Measurements from ENCODE around the gene OSMR. TPM values are rescaled to one million over a fixed set of nuclear protein-coding genes. Genes with fewer than 3 reads are reported as not detected.

The OSMR gene
- polyA plus RNA-seq, 1 of the 3 experiments (the other 2 are of a cell fraction) = 56.0 TPM

- Histone ChIP-seq H3K9me2 (no peaks in the 10 kb centered on the region), H4K20me1 (ENCODE audit: insufficient read depth) (no peaks in the 10 kb centered on the region), H3F3A (replicated peaks; ENCODE audit: insufficient read depth) (peaks cover 8% of the 10 kb centered on the region), H3K4me2 (no peak overlapping the region), H3K79me2 (ENCODE audit: insufficient read depth) (no peaks in the 10 kb centered on the region; the same call in 1 of the 2 replicates), H2AFZ (ENCODE audit: low read depth) (no peak overlapping the region), H3K36me3 (replicated peaks in 1 of 2; ENCODE audit: control insufficient read depth in 1 of 2, insufficient read depth in 2 of 2, low read length in 1 of 2) (peaks cover 0 to 10% of the 10 kb centered on the region in 2 experiments), H3K27me3 (ENCODE audit: insufficient read depth) (no peaks in the 10 kb centered on the region), H3K4me3 (ENCODE audit: low read depth in 2 of 2, low read length in 1 of 2) (no peak overlapping the region), H3K9me3 (no peaks in the 10 kb centered on the region), H3K4me1 (ENCODE audit: control insufficient read depth in 1 of 2, insufficient read depth in 2 of 2, low read depth in 1 of 2, low read length in 1 of 2) (peaks cover 0 to 20% of the 10 kb centered on the region in 2 experiments; a peak in 1 of 4 replicates), H3K9ac (no peak overlapping the region), H3K27ac (ENCODE audit: low read depth in 2 of 2, low read length in 1 of 2) (no peak overlapping the region)
- TF ChIP-seq, protein P1, sequence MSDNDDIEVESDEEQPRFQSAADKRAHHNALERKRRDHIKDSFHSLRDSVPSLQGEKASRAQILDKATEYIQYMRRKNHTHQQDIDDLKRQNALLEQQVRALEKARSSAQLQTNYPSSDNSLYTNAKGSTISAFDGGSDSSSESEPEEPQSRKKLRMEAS (IDR thresholded peaks at IDR 0.05; ENCODE audit: low read depth) = no peak
- 82% methylated on average over 4 of the region's 4 CpGs for WGBS (ENCODE audit: low lambda C conversion rate)
- DNase-seq = no peak
- ChIA-PET POLR2A (no interaction called here), CTCF (interaction anchor here (0.8 to 2.2 kb wide), 3 partner anchors 10 to 407 kb away, joined by 3 to 8 read pairs (median 3); no protein-coding TSS in a partner anchor)
These were observed 18.3 kb upstream of the OSMR start for GRCh38 chr5:38827525-38827924.

DNA sequence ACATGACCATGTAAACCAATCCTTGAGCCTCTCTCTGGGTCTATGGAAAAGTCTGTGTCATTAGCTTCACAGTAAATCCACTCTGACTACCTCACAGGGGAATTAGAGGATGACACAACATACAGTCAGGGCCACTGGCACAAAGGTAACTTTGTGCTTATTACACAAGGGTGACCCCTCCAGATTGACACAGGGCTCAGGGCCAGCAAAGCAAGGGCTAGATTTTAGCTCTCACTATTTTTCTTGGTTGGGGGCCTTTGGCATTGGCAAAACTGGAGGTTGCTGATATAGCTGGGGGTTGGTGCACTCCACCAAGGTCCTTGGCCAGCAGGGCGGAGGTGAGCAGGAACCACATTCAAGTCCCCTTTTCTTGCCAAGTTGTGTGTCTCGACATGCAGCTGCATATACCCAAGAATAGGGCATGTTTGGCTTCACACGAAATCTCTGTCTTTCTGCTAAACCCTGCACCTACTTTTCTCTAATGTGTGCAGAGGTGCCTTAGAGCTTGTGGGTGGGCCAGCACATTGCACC, 15.2 kb upstream of the OSMR start:
- ChIA-PET POLR2A (no interaction called here), CTCF (interaction anchor here (0.7 to 2.5 kb wide), 5 partner anchors 9 to 409 kb away, joined by 3 to 11 read pairs (median 5); no protein-coding TSS in a partner anchor)
- peaks cover 0 to 6% of the 10 kb centered on the region in 2 experiments for H3K36me3 ChIP-seq (replicated peaks in 1 of 2; ENCODE audit: control insufficient read depth in 1 of 2, insufficient read depth in 2 of 2, low read length in 1 of 2)
- no peaks in the 10 kb centered on the region for H3K9me3 ChIP-seq
- H3K27ac ChIP-seq (ENCODE audit: low read depth in 2 of 2, low read length in 1 of 2) = no peak overlapping the region
- TF ChIP-seq MXI1 (IDR thresholded peaks at IDR 0.05; ENCODE audit: low read depth, low read length) (no peak), MEF2A (IDR thresholded peaks at IDR 0.05; ENCODE audit: borderline replicate concordance, low read depth) (no peak), POLR2AphosphoS5 (IDR thresholded peaks at IDR 0.05; ENCODE audit: low read depth, low read length) (no peak), EP300 (IDR thresholded peaks at IDR 0.05; ENCODE audit: borderline replicate concordance in 1 of 2, low read depth in 1 of 2, low read length in 1 of 2) (no peak), CHD2 (IDR thresholded peaks at IDR 0.05; ENCODE audit: low read length, partially characterized antibody) (no peak), ELF1 (IDR thresholded peaks at IDR 0.05) (no peak), NFIC (IDR thresholded peaks at IDR 0.05; ENCODE audit: borderline replicate concordance) (no peak), GATA2 (CRISPR knock-in tag; IDR thresholded peaks at IDR 0.05) (no peak)
- no peak overlapping the region for H3K9ac ChIP-seq
- DNase-seq = no peak
- H3K9me2 ChIP-seq = no peaks in the 10 kb centered on the region
- H3F3A ChIP-seq (replicated peaks; ENCODE audit: insufficient read depth) = peaks cover 8% of the 10 kb centered on the region
- H3K4me3 ChIP-seq (ENCODE audit: low read depth in 2 of 2, low read length in 1 of 2) = no peak overlapping the region
- no peaks in the 10 kb centered on the region for H3K79me2 ChIP-seq (ENCODE audit: insufficient read depth)
- no peak overlapping the region for H3K4me2 ChIP-seq
- H3K4me1 ChIP-seq (ENCODE audit: control insufficient read depth in 1 of 2, insufficient read depth in 2 of 2, low read depth in 1 of 2, low read length in 1 of 2) = peaks cover 0 to 21% of the 10 kb centered on the region in 2 experiments; a peak in 1 of 4 replicates
- WGBS (ENCODE audit: low lambda C conversion rate) = 77% methylated on average over 3 of the region's 3 CpGs
- no peaks in the 10 kb centered on the region for H4K20me1 ChIP-seq (ENCODE audit: insufficient read depth)
- no peaks in the 10 kb centered on the region for H3K27me3 ChIP-seq (ENCODE audit: insufficient read depth)
- no peak overlapping the region for H2AFZ ChIP-seq (ENCODE audit: low read depth)

GRCh38 chr5:38831117-38831516, 14.7 kb upstream of the OSMR start:
- 71% methylated on average over 5 of the region's 5 CpGs for WGBS (ENCODE audit: low lambda C conversion rate)
- Histone ChIP-seq H4K20me1 (ENCODE audit: insufficient read depth) (no peaks in the 10 kb centered on the region), H3K27me3 (ENCODE audit: insufficient read depth) (no peaks in the 10 kb centered on the region), H2AFZ (ENCODE audit: low read depth) (no peak overlapping the region), H3K9me2 (no peaks in the 10 kb centered on the region), H3K4me3 (ENCODE audit: low read depth in 2 of 2, low read length in 1 of 2) (no peak overlapping the region), H3K27ac (ENCODE audit: low read depth in 2 of 2, low read length in 1 of 2) (no peak overlapping the region), H3K79me2 (ENCODE audit: insufficient read depth) (no peaks in the 10 kb centered on the region), H3F3A (replicated peaks; ENCODE audit: insufficient read depth) (peaks cover 13% of the 10 kb centered on the region), H3K9me3 (no peaks in the 10 kb centered on the region), H3K9ac (no peak overlapping the region), H3K36me3 (replicated peaks in 1 of 2; ENCODE audit: control insufficient read depth in 1 of 2, insufficient read depth in 2 of 2, low read length in 1 of 2) (peaks cover 0 to 6% of the 10 kb centered on the region in 2 experiments), H3K4me1 (ENCODE audit: control insufficient read depth in 1 of 2, insufficient read depth in 2 of 2, low read depth in 1 of 2, low read length in 1 of 2) (peaks cover 0 to 21% of the 10 kb centered on the region in 2 experiments; a peak in 1 of 4 replicates), H3K4me2 (no peak overlapping the region)
- POLR2A ChIA-PET = no interaction called here
- TF ChIP-seq FOXJ3 (CRISPR knock-in tag; IDR thresholded peaks at IDR 0.05) (no peak), YY1 (IDR thresholded peaks at IDR 0.05; ENCODE audit: low read depth) (no peak), CHD2 (IDR thresholded peaks at IDR 0.05; ENCODE audit: low read length, partially characterized antibody) (no peak), MEF2A (IDR thresholded peaks at IDR 0.05; ENCODE audit: borderline replicate concordance, low read depth) (no peak)
- DNase-seq = no peak
- CTCF ChIA-PET = interaction anchor here (1.5 to 2.5 kb wide), 4 partner anchors 8 to 410 kb away, joined by 3 to 11 read pairs (median 8); no protein-coding TSS in a partner anchor

Measured in SK-N-SH (cell line).